MM.1S (cell line): ENCODE measurements around the gene HBM.
"Not testable (repeated sequence)": the region's sequence is repeated elsewhere in the genome, so short reads cannot be mapped to it uniquely, and the experiment has no call there.

Source experiments
- DNase-seq: peaks from one replicate; pipeline ENCODE4 v3.0.0-alpha.2; 2015
- H2AFZ ChIP-seq: fragments of 300-600 bp; sonication (generic); 2 replicates; pipeline ENCODE4 v1.6.0; 2016; ENCODE audit warnings: antibody characterized with exemption, low read length
- H3F3A ChIP-seq: fragments of 300-600 bp; sonication (generic); 2 replicates; pipeline ENCODE4 v1.6.1; 2016; ENCODE audit warnings: mild to moderate bottlenecking, antibody characterized with exemption, low read length, moderate library complexity, mixed read lengths; ENCODE audit not compliant: insufficient read depth
- H3K27ac ChIP-seq: fragments of 300-600 bp; sonication (generic); 2 replicates; pipeline ENCODE4 v1.5.1; 2016; ENCODE audit warnings: mild to moderate bottlenecking, low read length
- H3K27me3 ChIP-seq: fragments of 300-600 bp; sonication (generic); replicated peaks from 2 replicates; pipeline ENCODE4 v1.6.0; 2016; ENCODE audit warnings: low read length; ENCODE audit not compliant: insufficient read depth
- H3K36me3 ChIP-seq: fragments of 300-600 bp; sonication (generic); replicated peaks from 2 replicates; pipeline ENCODE4 v1.6.1; 2016; ENCODE audit warnings: mild to moderate bottlenecking, low read length, mixed read lengths; ENCODE audit not compliant: insufficient read depth
- H3K4me1 ChIP-seq: fragments of 300-600 bp; sonication (generic); 2 replicates; pipeline ENCODE4 v1.6.1; 2016; ENCODE audit warnings: low read length, mixed read lengths
- H3K4me2 ChIP-seq: fragments of 300-600 bp; sonication (generic); 2 replicates; pipeline ENCODE4 v1.6.0; 2016; ENCODE audit warnings: low read depth, low read length
- H3K4me3 ChIP-seq: fragments of 300-600 bp; sonication (generic); 2 replicates; pipeline ENCODE4 v1.5.1; 2016; ENCODE audit warnings: low read length, mixed read lengths
- H3K79me2 ChIP-seq: fragments of 300-600 bp; sonication (generic); 2 replicates; pipeline ENCODE4 v1.6.1; 2016; ENCODE audit warnings: mixed run types, low read length, mixed read lengths
- H3K9ac ChIP-seq: fragments of 300-600 bp; sonication (generic); 2 replicates; pipeline ENCODE4 v1.6.1; 2016; ENCODE audit warnings: low read length, mixed read lengths
- H3K9me2 ChIP-seq: fragments of 300-600 bp; sonication (generic); replicated peaks from 2 replicates; pipeline ENCODE4 v1.6.1; 2016; ENCODE audit warnings: mild to moderate bottlenecking, low read length, mixed read lengths; ENCODE audit not compliant: insufficient read depth
- H3K9me3 ChIP-seq: fragments of 300-600 bp; sonication (generic); replicated peaks from 2 replicates; pipeline ENCODE4 v1.6.1; 2016; ENCODE audit warnings: mild to moderate bottlenecking, low read length, mixed read lengths; ENCODE audit not compliant: insufficient read depth
- H4K20me1 ChIP-seq: fragments of 300-600 bp; sonication (generic); 2 replicates; pipeline ENCODE4 v1.6.1; 2016; ENCODE audit warnings: mild to moderate bottlenecking, low read length, moderate library complexity, mixed read lengths; ENCODE audit not compliant: insufficient read depth
- EZH2 ChIP-seq: fragments of 300-600 bp; sonication (generic); optimal IDR thresholded peaks from 2 replicates; pipeline ENCODE3; 2017; ENCODE audit warnings: low read depth, mild to moderate bottlenecking, antibody characterized with exemption, low read length, mixed read lengths
- EZH2phosphoT487 ChIP-seq: fragments of 300-600 bp; sonication (generic); IDR thresholded peaks from 2 replicates; pipeline ENCODE4 v1.6.1; 2018; ENCODE audit warnings: antibody characterized with exemption, low read length
- TF ChIP-seq, protein P1 (sequence below): fragments of 300-600 bp; sonication (generic); IDR thresholded peaks from 2 replicates; pipeline ENCODE4 v1.5.1; 2016; ENCODE audit warnings: antibody characterized with exemption, low read length, mixed read lengths

Gene HBM

DNA sequence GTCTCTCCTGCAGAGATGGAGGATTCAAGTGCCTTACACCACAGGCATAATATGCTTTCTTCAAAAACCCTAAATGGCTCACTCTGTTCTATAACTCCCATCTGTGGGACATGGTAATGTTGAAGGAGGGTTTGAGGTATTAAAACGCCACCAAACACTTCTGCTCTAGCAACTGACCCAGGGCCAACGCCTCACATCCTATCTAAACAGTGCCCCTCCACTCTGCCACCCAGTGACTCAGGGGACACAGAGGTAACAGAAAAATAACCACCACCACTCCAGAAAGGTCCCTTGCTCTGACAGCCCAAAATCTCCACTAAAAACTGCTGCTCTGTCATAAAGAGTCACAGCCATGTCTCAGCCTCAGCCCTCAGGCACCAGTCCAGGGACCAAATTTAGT lies 45.0 kb upstream of the HBM start:
- TF ChIP-seq EZH2 (no peak), EZH2phosphoT487 (no peak)
- TF ChIP-seq, protein P1, sequence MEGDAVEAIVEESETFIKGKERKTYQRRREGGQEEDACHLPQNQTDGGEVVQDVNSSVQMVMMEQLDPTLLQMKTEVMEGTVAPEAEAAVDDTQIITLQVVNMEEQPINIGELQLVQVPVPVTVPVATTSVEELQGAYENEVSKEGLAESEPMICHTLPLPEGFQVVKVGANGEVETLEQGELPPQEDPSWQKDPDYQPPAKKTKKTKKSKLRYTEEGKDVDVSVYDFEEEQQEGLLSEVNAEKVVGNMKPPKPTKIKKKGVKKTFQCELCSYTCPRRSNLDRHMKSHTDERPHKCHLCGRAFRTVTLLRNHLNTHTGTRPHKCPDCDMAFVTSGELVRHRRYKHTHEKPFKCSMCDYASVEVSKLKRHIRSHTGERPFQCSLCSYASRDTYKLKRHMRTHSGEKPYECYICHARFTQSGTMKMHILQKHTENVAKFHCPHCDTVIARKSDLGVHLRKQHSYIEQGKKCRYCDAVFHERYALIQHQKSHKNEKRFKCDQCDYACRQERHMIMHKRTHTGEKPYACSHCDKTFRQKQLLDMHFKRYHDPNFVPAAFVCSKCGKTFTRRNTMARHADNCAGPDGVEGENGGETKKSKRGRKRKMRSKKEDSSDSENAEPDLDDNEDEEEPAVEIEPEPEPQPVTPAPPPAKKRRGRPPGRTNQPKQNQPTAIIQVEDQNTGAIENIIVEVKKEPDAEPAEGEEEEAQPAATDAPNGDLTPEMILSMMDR: no peak
- no peaks in the 10 kb centered on the region for H3F3A ChIP-seq
- no peak overlapping the region for H3K4me3 ChIP-seq
- no peaks in the 10 kb centered on the region for H3K9me3 ChIP-seq
- no peaks in the 10 kb centered on the region for H4K20me1 ChIP-seq
- H3K27ac ChIP-seq: no peak overlapping the region
- DNase-seq: no peak
- no peak overlapping the region for H3K9ac ChIP-seq
- H3K4me1 ChIP-seq: no peaks in the 10 kb centered on the region
- H3K36me3 ChIP-seq: no peaks in the 10 kb centered on the region
- no peaks in the 10 kb centered on the region for H3K79me2 ChIP-seq
- H3K9me2 ChIP-seq: no peaks in the 10 kb centered on the region
- H3K4me2 ChIP-seq: no peak overlapping the region
- no peaks in the 10 kb centered on the region for H3K27me3 ChIP-seq
- no peak overlapping the region for H2AFZ ChIP-seq

DNA sequence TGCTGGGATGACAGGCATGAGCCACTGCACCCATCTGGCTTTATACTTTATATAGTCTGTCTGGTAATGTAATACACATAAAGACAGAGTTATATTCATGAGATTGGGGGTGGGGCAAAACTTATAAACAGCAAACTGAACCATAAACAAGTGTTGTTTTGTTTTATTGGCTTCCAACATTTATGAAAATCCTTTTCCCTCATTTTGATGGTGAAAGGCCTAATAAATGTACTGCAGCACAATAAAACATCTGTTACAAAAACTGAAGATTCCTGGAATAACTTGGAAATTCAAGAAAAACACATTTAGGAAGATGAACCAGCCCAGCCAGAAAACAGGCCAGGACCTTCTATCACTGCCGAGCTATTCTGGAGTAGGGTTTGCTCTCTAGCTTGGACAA lies 43.4 kb upstream of the HBM start:
- no peak for DNase-seq
- no peak overlapping the region for H3K27ac ChIP-seq
- H3K79me2 ChIP-seq: no peaks in the 10 kb centered on the region
- no peaks in the 10 kb centered on the region for H3K4me1 ChIP-seq
- H3K27me3 ChIP-seq: no peaks in the 10 kb centered on the region
- H4K20me1 ChIP-seq: no peaks in the 10 kb centered on the region
- no peaks in the 10 kb centered on the region for H3K36me3 ChIP-seq
- no peaks in the 10 kb centered on the region for H3K9me3 ChIP-seq
- no peak overlapping the region for H3K4me3 ChIP-seq
- H3F3A ChIP-seq: no peaks in the 10 kb centered on the region
- H3K4me2 ChIP-seq: no peak overlapping the region
- no peaks in the 10 kb centered on the region for H3K9me2 ChIP-seq
- no peak overlapping the region for H2AFZ ChIP-seq
- H3K9ac ChIP-seq: no peak overlapping the region
- TF ChIP-seq, protein P1: no peak
- TF ChIP-seq EZH2 (no peak), EZH2phosphoT487 (no peak)

GRCh38 chr16:123558-124350 lies 42.0 kb upstream of the HBM start:
- not testable (repeated sequence) for H3K4me2 ChIP-seq, H3K36me3 ChIP-seq, H3K9me2 ChIP-seq, H3K27me3 ChIP-seq, DNase-seq, H3F3A ChIP-seq, H3K27ac ChIP-seq, H4K20me1 ChIP-seq, H3K9ac ChIP-seq, H2AFZ ChIP-seq, H3K79me2 ChIP-seq, H3K4me1 ChIP-seq, H3K9me3 ChIP-seq, H3K4me3 ChIP-seq

- Histone ChIP-seq H4K20me1 (no peaks in the 10 kb centered on the region), H3K4me3 (no peak overlapping the region), H3K79me2 (0 out of 2 replicates have a peak, but pooled peaks cover 6% of the 10 kb centered on the region), H3K27me3 (no peaks in the 10 kb centered on the region), H3K4me1 (no peaks in the 10 kb centered on the region), H3K9me3 (no peaks in the 10 kb centered on the region), H3K9ac (no peak overlapping the region), H3K9me2 (no peaks in the 10 kb centered on the region), H3K4me2 (no peak overlapping the region), H3K27ac (no peak overlapping the region), H3K36me3 (no peaks in the 10 kb centered on the region), H3F3A (no peaks in the 10 kb centered on the region), H2AFZ (no peak overlapping the region)
- TF ChIP-seq EZH2phosphoT487 (no peak), EZH2 (no peak)
- TF ChIP-seq, protein P1: no peak
- no peak for DNase-seq
These were observed 40.8 kb upstream of the HBM start for GRCh38 chr16:125011-125410.
